OCI-LY3 (cell line): ENCODE results near the gene TAAR8.

Experiments
- H2AFZ ChIP-seq: fragments of 200-600, 300-600 bp; shearing (Covaris generic); 2 replicates; pipeline ENCODE4 v1.6.0; 2014; ENCODE audit warnings: antibody characterized with exemption, low read depth, low read length
- H3K27ac ChIP-seq: fragments of 200-600, 300-600 bp; sonication (generic); 2 replicates; pipeline ENCODE4 v1.5.1; 2014; ENCODE audit warnings: mild to moderate bottlenecking, low read length, moderate library complexity, mixed read lengths
- H3K27me3 ChIP-seq: fragments of 200-600, 300-600 bp; sonication (generic); 2 replicates; pipeline ENCODE4 v1.6.1; 2014; ENCODE audit warnings: low read depth, low read length, mixed read lengths
- H3K36me3 ChIP-seq: fragments of 200-600, 300-600 bp; sonication (generic); replicated peaks from 2 replicates; pipeline ENCODE3; 2014; ENCODE audit warnings: low read depth, low read length, mixed read lengths
- H3K4me1 ChIP-seq: fragments of 300-600, 200-600 bp; sonication (generic); 2 replicates; pipeline ENCODE4 v1.6.1; 2014; ENCODE audit warnings: low read length, mixed read lengths
- H3K4me2 ChIP-seq: fragments of 200-600, 300-600 bp; sonication (generic); 2 replicates; pipeline ENCODE4 v1.6.1; 2014; ENCODE audit warnings: low read length, mixed read lengths
- H3K4me3 ChIP-seq: fragments of 300-600, 200-600 bp; sonication (generic); 2 replicates; pipeline ENCODE4 v1.5.1; 2014; ENCODE audit warnings: antibody characterized with exemption, mild to moderate bottlenecking, low read length, moderate library complexity
- H3K79me2 ChIP-seq: fragments of 300-600, 200-600 bp; shearing (Covaris generic); 2 replicates; pipeline ENCODE4 v1.6.1; 2014; ENCODE audit warnings: mild to moderate bottlenecking, low read length, mixed read lengths
- H3K9ac ChIP-seq: fragments of 300-600, 200-600 bp; shearing (Covaris generic); 2 replicates; pipeline ENCODE4 v1.6.0; 2014; ENCODE audit warnings: mild to moderate bottlenecking, low read length, moderate library complexity
- H3K9me3 ChIP-seq: fragments of 200-600, 300-600 bp; shearing (Covaris generic); 2 replicates; pipeline ENCODE4 v1.6.1; 2014; ENCODE audit warnings: low read length, mixed read lengths; ENCODE audit not compliant: insufficient read depth
- H4K20me1 ChIP-seq: fragments of 200-600, 300-600 bp; sonication (generic); 2 replicates; pipeline ENCODE4 v1.6.1; 2016; ENCODE audit warnings: low read length, mixed read lengths; ENCODE audit not compliant: insufficient read depth
- EZH2phosphoT487 ChIP-seq: fragments of 200-600 bp; shearing (Covaris generic); IDR thresholded peaks from 2 replicates; pipeline ENCODE4 v1.6.1; 2018; ENCODE audit warnings: antibody characterized with exemption, mixed run types, low read depth
- TF ChIP-seq, protein P1 (sequence below): fragments of 200-600, 300-600 bp; sonication (generic); IDR thresholded peaks from 2 replicates; pipeline ENCODE4 v1.5.1; 2014; ENCODE audit warnings: antibody characterized with exemption, low read length, low read depth

TAAR8 gene

GRCh38 chr6:132566404-132566803 lies 13.9 kb downstream of the TAAR8 start:
- Histone ChIP-seq H3K4me2 (no peak overlapping the region), H4K20me1 (no peaks in the 10 kb centered on the region), H3K4me3 (no peak overlapping the region), H3K79me2 (no peaks in the 10 kb centered on the region), H2AFZ (no peak overlapping the region), H3K27me3 (0 out of 2 replicates have a peak, but pooled peaks cover 12% of the 10 kb centered on the region), H3K9ac (no peak overlapping the region), H3K9me3 (no peaks in the 10 kb centered on the region), H3K4me1 (no peaks in the 10 kb centered on the region), H3K36me3 (no peaks in the 10 kb centered on the region), H3K27ac (no peak overlapping the region)
- TF ChIP-seq EZH2phosphoT487, result no peak
- TF ChIP-seq, protein P1, sequence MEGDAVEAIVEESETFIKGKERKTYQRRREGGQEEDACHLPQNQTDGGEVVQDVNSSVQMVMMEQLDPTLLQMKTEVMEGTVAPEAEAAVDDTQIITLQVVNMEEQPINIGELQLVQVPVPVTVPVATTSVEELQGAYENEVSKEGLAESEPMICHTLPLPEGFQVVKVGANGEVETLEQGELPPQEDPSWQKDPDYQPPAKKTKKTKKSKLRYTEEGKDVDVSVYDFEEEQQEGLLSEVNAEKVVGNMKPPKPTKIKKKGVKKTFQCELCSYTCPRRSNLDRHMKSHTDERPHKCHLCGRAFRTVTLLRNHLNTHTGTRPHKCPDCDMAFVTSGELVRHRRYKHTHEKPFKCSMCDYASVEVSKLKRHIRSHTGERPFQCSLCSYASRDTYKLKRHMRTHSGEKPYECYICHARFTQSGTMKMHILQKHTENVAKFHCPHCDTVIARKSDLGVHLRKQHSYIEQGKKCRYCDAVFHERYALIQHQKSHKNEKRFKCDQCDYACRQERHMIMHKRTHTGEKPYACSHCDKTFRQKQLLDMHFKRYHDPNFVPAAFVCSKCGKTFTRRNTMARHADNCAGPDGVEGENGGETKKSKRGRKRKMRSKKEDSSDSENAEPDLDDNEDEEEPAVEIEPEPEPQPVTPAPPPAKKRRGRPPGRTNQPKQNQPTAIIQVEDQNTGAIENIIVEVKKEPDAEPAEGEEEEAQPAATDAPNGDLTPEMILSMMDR, result no peak

- Histone ChIP-seq H3K4me2 (no peak overlapping the region), H3K27ac (no peak overlapping the region), H3K4me3 (no peak overlapping the region), H3K4me1 (no peaks in the 10 kb centered on the region), H4K20me1 (no peaks in the 10 kb centered on the region), H3K36me3 (no peaks in the 10 kb centered on the region), H3K9ac (no peak overlapping the region), H2AFZ (no peak overlapping the region), H3K9me3 (no peaks in the 10 kb centered on the region), H3K79me2 (no peaks in the 10 kb centered on the region), H3K27me3 (0 out of 2 replicates have a peak, but pooled peaks cover 10% of the 10 kb centered on the region)
- no peak for TF ChIP-seq EZH2phosphoT487
- TF ChIP-seq, protein P1, result no peak
These were observed 15.1 kb downstream of the TAAR8 start for GRCh38 chr6:132567566-132567965.

- no peak for TF ChIP-seq EZH2phosphoT487
- TF ChIP-seq, protein P1, result no peak
- no peaks in the 10 kb centered on the region for H4K20me1 ChIP-seq
- 0 out of 2 replicates have a peak, but pooled peaks cover under 1% of the 10 kb centered on the region for H3K27me3 ChIP-seq
- no peaks in the 10 kb centered on the region for H3K79me2 ChIP-seq
- H3K27ac ChIP-seq, result no peak overlapping the region
- H3K4me1 ChIP-seq, result no peaks in the 10 kb centered on the region
- H3K36me3 ChIP-seq, result no peaks in the 10 kb centered on the region
- no peak overlapping the region for H3K4me2 ChIP-seq
- no peak overlapping the region for H3K9ac ChIP-seq
- H2AFZ ChIP-seq, result no peak overlapping the region
- no peak overlapping the region for H3K4me3 ChIP-seq
- no peaks in the 10 kb centered on the region for H3K9me3 ChIP-seq
These were observed 16.1 kb downstream of the TAAR8 start for GRCh38 chr6:132568611-132569010.

- Histone ChIP-seq H3K9me3 (no peaks in the 10 kb centered on the region), H3K4me3 (no peak overlapping the region), H2AFZ (no peak overlapping the region), H3K4me1 (no peaks in the 10 kb centered on the region), H3K27ac (no peak overlapping the region), H3K36me3 (no peaks in the 10 kb centered on the region), H3K79me2 (no peaks in the 10 kb centered on the region), H3K4me2 (no peak overlapping the region), H3K27me3 (no peaks in the 10 kb centered on the region), H4K20me1 (no peaks in the 10 kb centered on the region), H3K9ac (no peak overlapping the region)
- no peak for TF ChIP-seq EZH2phosphoT487
- TF ChIP-seq, protein P1, result no peak
These were observed 16.7 kb downstream of the TAAR8 start for GRCh38 chr6:132569170-132569569.
